ENCODE measurements around the gene CCDC80.
A peak's percentile ranks its signal among the peaks of the same experiment; 100 is the strongest.

Gene CCDC80

DNA sequence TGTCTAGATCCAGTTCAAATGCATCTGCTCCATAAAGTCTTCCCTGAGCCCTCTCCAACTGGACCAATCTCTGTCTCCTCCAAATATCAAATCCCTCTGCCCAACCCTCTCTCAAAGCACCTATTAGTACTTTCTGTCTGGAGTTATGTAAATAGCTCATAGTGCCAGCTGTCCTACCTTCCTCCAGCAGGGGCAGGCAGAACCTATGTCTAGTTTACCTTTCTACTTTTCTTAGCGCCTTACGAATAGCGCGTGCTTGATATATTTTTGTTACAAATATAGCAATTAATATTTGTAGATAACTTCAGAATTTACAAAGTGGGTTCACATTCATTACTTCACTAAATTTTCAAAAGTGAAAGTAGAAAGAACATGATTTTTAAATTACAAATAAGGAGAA lies 14.0 kb upstream of the CCDC80 start:
- DNase-seq = no peak

- DNase-seq = no peak
Observed at GRCh38 chr3:112654492-112654891, 13.5 kb upstream of the CCDC80 start.

GRCh38 chr3:112653881-112654300 lies 12.9 kb upstream of the CCDC80 start:
- no peak for DNase-seq

DNA sequence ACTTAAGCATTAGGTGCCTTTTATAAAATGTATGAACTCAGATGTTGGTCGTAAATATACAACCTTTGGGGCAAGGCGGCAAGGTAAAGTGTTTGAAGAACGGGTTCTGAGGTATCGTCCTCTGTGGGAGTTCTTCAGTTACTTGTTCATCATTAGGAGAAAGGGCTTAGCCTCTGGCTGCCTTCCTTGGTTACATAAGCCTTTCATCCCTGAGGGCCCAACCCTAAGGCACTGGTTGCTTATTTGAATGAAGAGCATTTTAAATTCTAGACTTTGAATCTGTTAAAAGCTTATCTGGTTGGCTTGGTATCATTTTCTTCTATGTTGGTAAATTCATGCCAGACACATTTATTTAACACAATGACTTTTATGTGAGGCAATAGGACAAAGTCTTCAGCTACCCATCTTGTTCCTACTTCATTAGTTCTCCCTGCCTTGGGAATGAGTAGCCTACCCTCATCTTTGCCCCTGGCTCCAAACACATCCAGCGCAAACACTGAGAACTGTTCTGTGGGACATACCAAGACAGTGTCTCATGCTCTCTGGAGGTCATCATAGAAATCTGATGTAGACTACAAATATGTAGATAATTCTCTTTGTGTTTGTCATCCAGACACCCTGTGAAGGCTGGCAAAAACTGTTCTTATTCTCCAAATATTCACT lies 12.4 kb upstream of the CCDC80 start:
- DNase-seq = no peak

GRCh38 chr3:112651516-112651915 lies 10.6 kb upstream of the CCDC80 start:
- no peak for DNase-seq

DNA sequence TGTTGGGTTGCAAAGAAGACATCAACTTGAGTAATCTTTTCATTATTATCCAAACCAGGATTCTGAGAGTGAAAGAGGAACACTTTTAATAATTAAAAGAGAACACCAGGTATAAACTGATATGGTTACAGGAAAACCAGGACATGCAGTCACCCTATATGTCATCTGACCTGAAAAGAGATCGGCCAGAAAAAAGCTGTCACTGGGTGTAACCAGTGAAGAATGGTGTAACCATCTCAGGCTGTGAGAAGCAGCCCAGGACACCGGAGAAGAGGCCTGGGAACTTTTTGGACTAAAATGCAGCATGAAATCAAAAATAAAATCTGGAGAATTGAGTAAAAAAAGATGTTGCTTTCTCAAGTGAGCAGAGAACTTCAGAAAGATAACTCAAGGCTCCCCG lies 10.1 kb upstream of the CCDC80 start:
- DNase-seq = no peak

GRCh38 chr3:112650482-112650881 lies 9.5 kb upstream of the CCDC80 start:
- DNase-seq = no peak

- no peak for DNase-seq
Observed at GRCh38 chr3:112649478-112649735, 8.5 kb upstream of the CCDC80 start.

DNA sequence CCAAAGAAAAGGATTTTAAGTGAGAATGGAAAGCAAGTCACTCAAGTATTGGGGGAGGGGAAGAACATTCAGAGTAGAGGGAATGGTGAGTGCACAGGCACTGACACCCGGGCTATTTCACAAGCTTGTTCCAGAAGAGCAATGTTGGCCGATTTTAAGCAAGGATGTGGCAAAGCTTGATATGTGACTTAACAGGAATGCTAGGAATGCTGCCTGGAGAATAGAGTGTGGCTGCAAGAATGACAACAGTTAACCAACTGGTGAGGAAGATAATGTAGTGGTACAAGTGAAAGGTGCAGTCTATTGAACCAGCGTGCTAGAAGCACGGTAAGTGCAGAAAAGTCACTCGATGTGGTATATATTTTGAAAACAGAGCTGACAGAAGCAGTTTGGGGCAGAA lies 6.2 kb upstream of the CCDC80 start:
- no peak for DNase-seq

- no peak for DNase-seq
Observed at GRCh38 chr3:112646623-112647022, 5.7 kb upstream of the CCDC80 start.

DNA sequence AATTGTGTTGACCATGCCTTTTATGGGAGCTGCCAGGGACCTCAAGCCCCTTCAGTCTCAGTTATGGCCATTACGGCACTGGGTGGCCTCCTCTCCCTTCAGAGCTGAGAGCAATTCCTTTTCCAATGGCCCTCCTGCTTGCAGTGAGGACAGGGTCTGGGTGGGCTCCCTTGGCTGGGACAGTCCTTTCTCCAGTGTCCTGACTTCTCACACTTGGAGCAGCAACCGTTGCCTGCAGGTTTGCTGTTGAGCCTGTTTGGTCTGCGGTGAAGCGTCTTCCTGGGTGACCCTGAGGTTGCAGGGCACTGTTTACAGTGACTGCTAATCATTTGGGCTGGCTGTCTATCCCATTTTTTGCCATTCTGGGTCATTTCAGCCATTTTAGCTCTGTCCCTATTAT lies 3.5 kb upstream of the CCDC80 start:
- DNase-seq = no peak

- DNase-seq = peak; percentile 16
Observed at GRCh38 chr3:112643621-112644240, 2.8 kb upstream of the CCDC80 start.

DNA sequence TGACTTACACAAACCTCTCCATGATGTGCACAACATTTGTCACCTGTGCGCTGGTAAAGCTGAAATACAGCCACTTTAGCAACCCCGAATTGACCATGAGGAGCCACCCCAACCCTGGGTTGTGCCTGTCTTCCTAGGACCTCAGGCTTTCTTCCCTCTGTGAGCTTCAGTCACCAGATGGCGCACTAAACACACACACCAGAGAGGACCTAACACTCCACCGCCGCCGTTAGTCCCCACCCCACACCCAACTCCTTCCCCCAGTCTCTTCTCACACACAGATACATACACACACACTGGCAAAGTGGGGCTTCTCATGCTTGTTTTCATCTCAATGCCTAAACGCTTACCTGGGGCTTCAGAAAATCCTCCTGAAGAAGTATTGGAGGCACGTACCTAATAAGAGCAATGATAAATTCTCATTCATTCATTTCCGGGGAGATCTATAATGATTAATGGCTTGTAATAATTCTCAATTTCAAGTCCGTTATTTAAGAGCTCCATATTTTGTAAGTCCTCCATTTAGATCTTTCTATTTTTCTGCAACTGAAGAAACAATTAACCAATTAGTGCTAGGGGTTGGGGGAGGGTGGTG lies 2.1 kb upstream of the CCDC80 start:
- peak; percentile 86 for DNase-seq

- DNase-seq = no peak
Observed at GRCh38 chr3:112640276-112640929, 540 bp downstream of the CCDC80 start.

DNA sequence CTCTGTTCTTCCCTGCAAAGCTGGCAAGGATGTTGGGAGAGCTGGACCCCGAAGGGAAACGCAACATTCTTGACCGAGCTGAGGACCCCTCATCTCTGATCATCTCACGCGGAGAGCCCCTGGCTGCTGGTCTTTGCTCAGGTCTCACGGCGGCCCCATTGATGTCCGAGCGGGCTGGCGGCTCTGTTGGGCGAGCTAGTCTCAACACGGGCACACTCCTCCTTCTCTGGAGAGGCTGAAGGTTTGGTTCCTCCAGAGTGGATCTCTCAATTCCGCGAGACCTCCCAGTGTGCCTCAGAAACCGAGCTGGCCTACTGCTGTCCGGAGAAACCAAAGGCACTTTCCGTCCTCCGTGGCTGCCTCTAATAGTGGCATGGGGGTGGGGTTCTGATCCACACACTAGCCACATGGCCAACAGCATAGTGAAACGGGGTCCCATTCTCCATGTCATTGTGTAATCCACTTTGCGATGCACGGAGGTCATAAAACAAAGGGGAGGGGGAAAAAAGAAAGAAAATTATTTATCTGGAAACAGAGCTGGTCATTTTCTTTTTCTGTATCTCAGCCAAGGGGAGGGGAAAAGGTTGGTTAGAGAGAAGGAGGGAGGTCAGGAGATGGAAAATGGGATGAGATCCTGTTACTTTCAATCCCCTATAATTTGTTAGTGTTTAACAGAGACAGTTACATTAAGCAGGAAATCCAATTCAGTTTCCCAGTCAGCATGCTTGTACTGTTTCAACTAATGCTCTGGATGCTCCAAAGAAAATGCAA lies 1.3 kb downstream of the CCDC80 start:
- no peak for DNase-seq

DNA sequence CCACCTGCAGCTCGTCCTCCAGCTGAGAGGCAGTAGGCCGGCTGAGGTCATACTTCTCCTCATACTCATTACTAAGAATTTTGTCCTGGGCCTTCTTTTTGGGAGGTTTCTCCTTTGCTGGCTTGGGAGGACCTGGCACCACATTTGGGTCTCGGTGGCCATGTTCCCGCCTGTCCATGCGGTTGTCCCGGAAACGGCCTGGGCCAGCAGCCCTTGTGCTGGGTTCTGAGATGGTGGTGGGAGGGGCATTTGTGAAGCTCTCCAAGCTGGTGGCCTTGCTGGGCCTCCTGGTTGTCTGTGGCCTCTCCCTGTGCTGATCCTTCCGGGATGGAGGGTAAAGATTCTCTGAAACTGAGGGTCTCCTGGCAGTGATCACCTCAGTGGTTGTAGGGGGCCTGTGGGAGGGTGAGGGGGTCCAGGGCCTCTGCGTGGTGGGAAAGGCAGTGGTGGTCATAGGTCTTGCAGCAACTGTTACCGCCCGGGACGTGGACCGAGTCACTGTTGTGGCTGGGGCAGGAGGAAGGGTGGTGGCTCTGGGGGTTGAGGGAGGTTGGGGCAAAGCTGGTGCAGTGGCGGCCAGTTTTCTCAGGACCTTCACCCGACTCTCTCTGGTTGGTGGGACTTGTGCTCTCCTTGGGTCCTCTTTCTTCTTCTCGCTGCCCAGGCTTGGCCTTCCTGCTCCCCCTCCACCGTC lies 2.5 kb downstream of the CCDC80 start:
- DNase-seq = no peak

DNA sequence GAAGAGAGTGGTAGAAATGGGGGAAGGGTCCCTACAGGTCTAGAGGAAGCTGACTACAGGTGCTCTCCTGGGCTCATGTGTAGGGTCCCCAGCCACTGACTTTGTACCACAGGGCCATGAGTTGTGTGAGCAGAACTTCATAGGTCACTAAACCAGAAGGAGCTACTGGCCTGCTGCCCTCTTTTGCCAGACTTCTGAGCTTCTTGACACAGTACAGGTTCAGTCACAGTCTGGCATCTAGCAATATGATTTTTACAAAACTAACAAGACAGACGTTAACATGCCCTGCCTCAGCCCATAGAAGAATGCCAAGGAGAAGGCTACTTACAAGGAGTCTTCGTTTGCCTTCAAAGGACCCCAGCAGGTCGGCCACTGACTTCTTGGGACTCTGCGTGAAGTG lies 3.2 kb downstream of the CCDC80 start:
- no peak for DNase-seq

- no peak for DNase-seq
Observed at GRCh38 chr3:112635674-112636073, 5.3 kb downstream of the CCDC80 start.

- DNase-seq = no peak
Observed at GRCh38 chr3:112634786-112635541, 6.0 kb downstream of the CCDC80 start.

- DNase-seq = no peak
Observed at GRCh38 chr3:112633757-112634156, 7.2 kb downstream of the CCDC80 start.

GRCh38 chr3:112633191-112633590 lies 7.8 kb downstream of the CCDC80 start:
- DNase-seq = no peak

- DNase-seq = no peak
Observed at GRCh38 chr3:112632596-112632995, 8.3 kb downstream of the CCDC80 start.

Data from CD4-positive, alpha-beta T cell treated with Interleukin-17A for 1 hour (primary cell).